Loucy (cell line): ENCODE measurements around the gene JPH4.
"Not testable (repeated sequence)": the region's sequence is repeated elsewhere in the genome, so short reads cannot be mapped to it uniquely, and the experiment has no call there.

Source experiments
- H2AFZ ChIP-seq: fragments of 200-600 bp; sonication (generic); 2 replicates; pipeline ENCODE4 v1.6.0; 2016; ENCODE audit warnings: antibody characterized with exemption, mild to moderate bottlenecking, low read length, moderate library complexity
- H3F3A ChIP-seq: fragments of 200-600 bp; 2 replicates; pipeline ENCODE4 v1.6.0; 2016; ENCODE audit warnings: antibody characterized with exemption, low read depth, mild to moderate bottlenecking
- H3K27me3 ChIP-seq: fragments of 200-600 bp; sonication (generic); 2 replicates; pipeline ENCODE4 v1.6.1; 2014; ENCODE audit warnings: low read length, mild to moderate bottlenecking; ENCODE audit not compliant: insufficient read depth, poor library complexity, severe bottlenecking
- H3K36me3 ChIP-seq: fragments of 200-600 bp; sonication (generic); 2 replicates; pipeline ENCODE4 v1.6.1; 2016; ENCODE audit warnings: low read length; ENCODE audit not compliant: insufficient read depth
- H3K4me1 ChIP-seq: fragments of 200-600 bp; sonication (generic); 2 replicates; pipeline ENCODE4 v1.5.1; 2014; ENCODE audit warnings: low read length, mild to moderate bottlenecking; ENCODE audit not compliant: insufficient read depth, poor library complexity, severe bottlenecking
- H3K4me2 ChIP-seq: fragments of 200-600 bp; sonication (generic); 2 replicates; pipeline ENCODE4 v1.6.0; 2014; ENCODE audit warnings: antibody characterized with exemption, low read length, low read depth, mild to moderate bottlenecking; ENCODE audit not compliant: poor library complexity, severe bottlenecking
- H3K4me3 ChIP-seq: fragments of 200-600 bp; sonication (generic); 2 replicates; pipeline ENCODE4 v1.5.1; 2014; ENCODE audit warnings: low read length, mild to moderate bottlenecking, mixed read lengths; ENCODE audit not compliant: poor library complexity, severe bottlenecking
- H3K79me2 ChIP-seq: fragments of 200-600 bp; sonication (generic); 2 replicates; pipeline ENCODE4 v1.6.1; 2014; ENCODE audit warnings: low read length; ENCODE audit not compliant: insufficient read depth
- H3K9ac ChIP-seq: fragments of 200-600 bp; sonication (generic); 2 replicates; pipeline ENCODE4 v1.6.0; 2014; ENCODE audit warnings: mild to moderate bottlenecking, low read depth, low read length, moderate library complexity; ENCODE audit not compliant: poor library complexity, severe bottlenecking
- H3K9me2 ChIP-seq: fragments of 200-600 bp; sonication (generic); replicated peaks from 2 replicates; pipeline ENCODE4 v1.6.1; 2016; ENCODE audit warnings: low read depth, low read length, mixed read lengths
- H3K9me3 ChIP-seq: fragments of 200-600 bp; sonication (generic); 2 replicates; pipeline ENCODE4 v1.6.1; 2014; ENCODE audit warnings: mild to moderate bottlenecking, antibody characterized with exemption, low read length, low read depth; ENCODE audit not compliant: insufficient read depth
- H4K20me1 ChIP-seq: fragments of 200-600 bp; sonication (generic); 2 replicates; pipeline ENCODE4 v1.6.0; 2014; ENCODE audit warnings: antibody characterized with exemption, low read length, mild to moderate bottlenecking; ENCODE audit not compliant: insufficient read depth, poor library complexity, severe bottlenecking
- EZH2phosphoT487 ChIP-seq: fragments of 200-600 bp; IDR thresholded peaks from 2 replicates; pipeline ENCODE4 v1.6.1; 2018; ENCODE audit warnings: antibody characterized with exemption, mild to moderate bottlenecking, moderate library complexity, borderline replicate concordance
- TF ChIP-seq, protein P1 (sequence below): fragments of 200-600 bp; sonication (generic); conservative IDR thresholded peaks from 2 replicates; pipeline ENCODE4 v1.5.1; 2014; ENCODE audit warnings: mild to moderate bottlenecking, antibody characterized with exemption, low read length

JPH4 gene

DNA sequence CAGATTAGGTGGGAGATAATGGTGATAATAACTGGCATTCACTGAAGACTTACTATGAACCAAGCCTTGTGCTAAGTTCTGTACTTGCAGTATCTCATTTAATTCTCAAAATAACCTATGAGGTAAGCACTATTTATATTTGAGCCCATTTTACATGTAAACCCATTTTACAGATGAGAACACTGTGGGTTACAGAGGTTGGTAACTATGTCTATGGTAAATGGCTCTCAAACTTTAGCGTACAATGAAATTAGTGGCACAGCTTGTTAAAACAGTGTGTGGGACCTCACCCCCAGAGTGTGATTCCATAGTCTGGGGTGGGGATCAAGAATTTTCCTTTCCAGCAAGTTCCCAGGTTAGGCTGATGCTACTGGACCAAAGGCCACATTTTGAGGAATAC lies 22.2 kb upstream of the JPH4 start:
- H3F3A ChIP-seq: no peaks in the 10 kb centered on the region
- H3K4me1 ChIP-seq: peaks cover 15% of the 10 kb centered on the region
- H4K20me1 ChIP-seq: no peaks in the 10 kb centered on the region
- H3K9ac ChIP-seq: no peak overlapping the region
- no peaks in the 10 kb centered on the region for H3K9me3 ChIP-seq
- no peak for TF ChIP-seq EZH2phosphoT487
- TF ChIP-seq, protein P1, sequence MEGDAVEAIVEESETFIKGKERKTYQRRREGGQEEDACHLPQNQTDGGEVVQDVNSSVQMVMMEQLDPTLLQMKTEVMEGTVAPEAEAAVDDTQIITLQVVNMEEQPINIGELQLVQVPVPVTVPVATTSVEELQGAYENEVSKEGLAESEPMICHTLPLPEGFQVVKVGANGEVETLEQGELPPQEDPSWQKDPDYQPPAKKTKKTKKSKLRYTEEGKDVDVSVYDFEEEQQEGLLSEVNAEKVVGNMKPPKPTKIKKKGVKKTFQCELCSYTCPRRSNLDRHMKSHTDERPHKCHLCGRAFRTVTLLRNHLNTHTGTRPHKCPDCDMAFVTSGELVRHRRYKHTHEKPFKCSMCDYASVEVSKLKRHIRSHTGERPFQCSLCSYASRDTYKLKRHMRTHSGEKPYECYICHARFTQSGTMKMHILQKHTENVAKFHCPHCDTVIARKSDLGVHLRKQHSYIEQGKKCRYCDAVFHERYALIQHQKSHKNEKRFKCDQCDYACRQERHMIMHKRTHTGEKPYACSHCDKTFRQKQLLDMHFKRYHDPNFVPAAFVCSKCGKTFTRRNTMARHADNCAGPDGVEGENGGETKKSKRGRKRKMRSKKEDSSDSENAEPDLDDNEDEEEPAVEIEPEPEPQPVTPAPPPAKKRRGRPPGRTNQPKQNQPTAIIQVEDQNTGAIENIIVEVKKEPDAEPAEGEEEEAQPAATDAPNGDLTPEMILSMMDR: no peak
- no peaks in the 10 kb centered on the region for H3K27me3 ChIP-seq
- no peaks in the 10 kb centered on the region for H3K9me2 ChIP-seq
- H2AFZ ChIP-seq: no peak overlapping the region; the same call in 1 of the 2 replicates
- no peak overlapping the region for H3K4me3 ChIP-seq
- no peak overlapping the region for H3K4me2 ChIP-seq
- H3K79me2 ChIP-seq: no peaks in the 10 kb centered on the region
- H3K36me3 ChIP-seq: no peaks in the 10 kb centered on the region

DNA sequence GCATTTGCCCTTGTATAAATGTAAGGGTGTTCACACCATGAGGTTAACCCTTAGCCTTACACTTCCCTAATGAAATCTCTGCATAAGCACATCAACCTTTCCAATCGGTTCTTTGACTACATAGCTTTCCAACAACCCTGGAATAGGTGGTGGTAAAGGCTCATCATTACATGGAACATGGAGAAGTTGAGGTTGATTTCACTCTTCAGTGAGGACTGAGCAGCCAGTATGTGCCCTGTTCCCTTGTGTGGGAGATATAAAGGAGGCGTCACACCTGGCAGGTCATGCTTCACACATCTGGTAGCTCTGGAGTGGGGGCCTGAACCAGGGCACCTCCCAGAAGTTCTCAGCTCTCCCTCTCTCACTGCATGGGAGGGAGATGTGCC lies 21.7 kb upstream of the JPH4 start:
- Histone ChIP-seq H3F3A (no peaks in the 10 kb centered on the region), H3K27me3 (no peaks in the 10 kb centered on the region), H3K4me3 (no peak overlapping the region), H4K20me1 (no peaks in the 10 kb centered on the region), H3K36me3 (no peaks in the 10 kb centered on the region), H3K9me3 (no peaks in the 10 kb centered on the region), H3K4me1 (peaks cover 15% of the 10 kb centered on the region), H3K79me2 (no peaks in the 10 kb centered on the region), H2AFZ (no peak overlapping the region), H3K4me2 (no peak overlapping the region), H3K9me2 (no peaks in the 10 kb centered on the region), H3K9ac (no peak overlapping the region)
- TF ChIP-seq, protein P1: no peak
- no peak for TF ChIP-seq EZH2phosphoT487

DNA sequence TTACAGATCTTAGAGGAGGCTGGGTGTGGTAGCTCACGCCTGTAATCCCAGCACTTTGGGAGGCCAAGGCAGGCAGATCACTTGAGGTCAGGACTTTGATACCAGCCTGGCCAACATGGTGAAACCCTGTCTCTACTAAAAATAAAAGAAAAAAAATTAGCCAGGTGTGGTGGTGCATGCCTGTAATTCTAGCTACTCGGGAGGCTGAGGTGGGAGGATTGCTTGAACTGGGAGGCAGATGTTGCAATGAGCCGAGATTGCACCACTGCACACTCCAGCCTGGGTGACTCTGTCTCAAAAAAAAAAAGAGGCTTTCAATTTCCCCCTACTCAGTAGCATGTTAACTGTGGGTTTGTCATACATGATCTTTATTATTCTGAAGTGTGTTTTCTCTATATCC lies 15.6 kb upstream of the JPH4 start:
- H3K79me2 ChIP-seq, H3K4me1 ChIP-seq, H3K36me3 ChIP-seq, H4K20me1 ChIP-seq, H3K4me3 ChIP-seq, H3K9me2 ChIP-seq, H3F3A ChIP-seq, H2AFZ ChIP-seq, H3K27me3 ChIP-seq, H3K4me2 ChIP-seq, H3K9me3 ChIP-seq, H3K9ac ChIP-seq: not testable (repeated sequence)

DNA sequence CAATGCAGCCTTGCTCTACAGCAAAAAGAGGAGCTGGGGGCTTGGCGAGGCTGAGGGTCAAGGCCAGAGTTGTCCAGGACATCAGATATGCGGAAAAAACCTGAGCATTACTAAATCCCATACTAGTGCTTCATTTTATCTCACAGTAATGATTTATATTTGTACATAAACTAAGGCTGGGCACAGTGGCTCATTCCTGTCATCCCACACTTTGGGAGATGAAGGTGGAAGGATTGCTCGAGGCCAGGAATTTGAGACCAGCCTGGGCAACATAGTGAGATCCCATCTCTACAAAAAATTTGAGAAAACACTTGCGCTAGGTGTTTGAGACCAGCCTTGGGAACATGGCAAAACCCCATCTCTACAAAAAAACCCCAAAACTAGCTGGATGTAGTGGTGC lies 11.6 kb upstream of the JPH4 start:
- no peak for TF ChIP-seq EZH2phosphoT487
- TF ChIP-seq, protein P1: no peak
- H3K4me2 ChIP-seq: no peak overlapping the region

More for the DNA sequence above, 11.6 kb upstream of the JPH4 start:
- Histone ChIP-seq H3K4me1 (peaks cover 8% of the 10 kb centered on the region), H3K9me3 (no peaks in the 10 kb centered on the region), H3K4me3 (no peak overlapping the region), H4K20me1 (no peaks in the 10 kb centered on the region), H3K27me3 (peaks cover 5% of the 10 kb centered on the region), H3K36me3 (no peaks in the 10 kb centered on the region), H3F3A (no peaks in the 10 kb centered on the region), H3K9me2 (no peaks in the 10 kb centered on the region), H2AFZ (no peak overlapping the region), H3K79me2 (no peaks in the 10 kb centered on the region), H3K9ac (no peak overlapping the region)
